ENCODE data around the gene CFH. TPM values are rescaled to one million over a fixed set of nuclear protein-coding genes. Genes with fewer than 3 reads are reported as not detected.

Gene CFH
- total RNA-seq = not detected
- 0.07 TPM for polyA plus RNA-seq (2013, experiment 1 of 2)
- 0.29 TPM for polyA plus RNA-seq (2013, experiment 2 of 2)
- long read RNA-seq, experiment 1 = 0 reads
- long read RNA-seq, experiment 2 = 0 reads
- long read RNA-seq, experiment 3 = 0 reads
- long read RNA-seq, experiment 4 = 0 reads

GRCh38 chr1:196651637-196652215, at the start of gene CFH:
TSS of gene CFH (plus strand) at chr1:196652043. CDS start at chr1:196652118, 75 bp downstream.
- Histone ChIP-seq H3K4me3 (ENCODE audit: low read length) (no peak within 1 kb of the TSS), H3K36me3 (ENCODE audit: control insufficient read depth, insufficient read depth, low read length) (no peaks in the 10 kb centered on the region), H3K9ac (ENCODE audit: extremely low read depth, low read length, poor library complexity, severe bottlenecking) (no peak within 1 kb of the TSS), H3K27ac (ENCODE audit: low read depth, low read length) (no peak within 1 kb of the TSS), H3K27me3 (ENCODE audit: control insufficient read depth, insufficient read depth, low read length, poor library complexity, severe bottlenecking) (no peaks in the 10 kb centered on the region), H3K4me1 (ENCODE audit: control insufficient read depth, insufficient read depth, low read length) (no peaks in the 10 kb centered on the region), H3K9me3 (ENCODE audit: control insufficient read depth, low read length) (no peaks in the 10 kb centered on the region)
- H3K4me1 Mint-ChIP-seq = no peaks in the 10 kb centered on the region
- H3K27ac Mint-ChIP-seq = no peak within 1 kb of the TSS
- no peak for DNase-seq
- H3K4me3 Mint-ChIP-seq = no peak within 1 kb of the TSS
- no peaks in the 10 kb centered on the region for H3K27me3 Mint-ChIP-seq (ENCODE audit: insufficient read depth)
- no peaks in the 10 kb centered on the region for H3K9me3 Mint-ChIP-seq
- no peak for TF ChIP-seq CTCF (conservative IDR thresholded peaks at IDR 0.05)
- WGBS, 2 experiments (ENCODE audit: insufficient coverage in 1 of 2, insufficient read length in 1 of 2) = 88 to 94% methylated on average over 3 to 5 of the region's 5 CpGs
- H3K36me3 Mint-ChIP-seq (ENCODE audit: low read depth) = no peaks in the 10 kb centered on the region

- no peak overlapping the region for H3K27ac Mint-ChIP-seq
- H3K4me3 ChIP-seq (ENCODE audit: low read length) = no peak overlapping the region
- H3K4me1 Mint-ChIP-seq = peaks cover 13% of the 10 kb centered on the region
- H3K27ac ChIP-seq (ENCODE audit: low read depth, low read length) = no peak overlapping the region
- TF ChIP-seq CTCF (conservative IDR thresholded peaks at IDR 0.05) = no peak
- H3K9ac ChIP-seq (ENCODE audit: extremely low read depth, low read length, poor library complexity, severe bottlenecking) = no peak overlapping the region
- H3K27me3 ChIP-seq (ENCODE audit: control insufficient read depth, insufficient read depth, low read length, poor library complexity, severe bottlenecking) = no peaks in the 10 kb centered on the region
- no peak for DNase-seq
- no peaks in the 10 kb centered on the region for H3K4me1 ChIP-seq (ENCODE audit: control insufficient read depth, insufficient read depth, low read length)
- no peak overlapping the region for H3K4me3 Mint-ChIP-seq
- no peaks in the 10 kb centered on the region for H3K27me3 Mint-ChIP-seq (ENCODE audit: insufficient read depth)
- no peaks in the 10 kb centered on the region for H3K36me3 ChIP-seq (ENCODE audit: control insufficient read depth, insufficient read depth, low read length)
- no peaks in the 10 kb centered on the region for H3K9me3 Mint-ChIP-seq
- no peaks in the 10 kb centered on the region for H3K9me3 ChIP-seq (ENCODE audit: control insufficient read depth, low read length)
- no peaks in the 10 kb centered on the region for H3K36me3 Mint-ChIP-seq (ENCODE audit: low read depth)
Measured at GRCh38 chr1:196603651-196604050, 48.2 kb upstream of the CFH start.

- Histone ChIP-seq H3K36me3 (ENCODE audit: control insufficient read depth, insufficient read depth, low read length) (no peaks in the 10 kb centered on the region), H3K9ac (ENCODE audit: extremely low read depth, low read length, poor library complexity, severe bottlenecking) (peak overlapping the region; percentile 76), H3K4me1 (ENCODE audit: control insufficient read depth, insufficient read depth, low read length) (no peaks in the 10 kb centered on the region), H3K9me3 (ENCODE audit: control insufficient read depth, low read length) (no peaks in the 10 kb centered on the region), H3K27ac (ENCODE audit: low read depth, low read length) (peak overlapping the region; percentile 96), H3K4me3 (ENCODE audit: low read length) (peak overlapping the region; percentile 99), H3K27me3 (ENCODE audit: control insufficient read depth, insufficient read depth, low read length, poor library complexity, severe bottlenecking) (no peaks in the 10 kb centered on the region)
- DNase-seq = no peak
- Mint-ChIP-seq H3K9me3 (no peaks in the 10 kb centered on the region), H3K4me3 (peak overlapping the region; percentile 88), H3K36me3 (ENCODE audit: low read depth) (no peaks in the 10 kb centered on the region), H3K27me3 (ENCODE audit: insufficient read depth) (no peaks in the 10 kb centered on the region), H3K4me1 (peaks cover 27% of the 10 kb centered on the region), H3K27ac (peak overlapping the region; percentile 86)
- WGBS, 2 experiments (ENCODE audit: insufficient coverage in 1 of 2, insufficient read length in 1 of 2) = 0% methylated on average over 3 to 8 of the region's 8 CpGs
- no peak for TF ChIP-seq CTCF (conservative IDR thresholded peaks at IDR 0.05)
Measured at GRCh38 chr1:196607981-196608380, 43.9 kb upstream of the CFH start.

Measured in endodermal cell (in vitro differentiated cells).